ENCODE measurements around the gene ARSB.
"Not testable (repeated sequence)": the region's sequence is repeated elsewhere in the genome, so short reads cannot be mapped to it uniquely, and the experiment has no call there.

Gene ARSB

DNA sequence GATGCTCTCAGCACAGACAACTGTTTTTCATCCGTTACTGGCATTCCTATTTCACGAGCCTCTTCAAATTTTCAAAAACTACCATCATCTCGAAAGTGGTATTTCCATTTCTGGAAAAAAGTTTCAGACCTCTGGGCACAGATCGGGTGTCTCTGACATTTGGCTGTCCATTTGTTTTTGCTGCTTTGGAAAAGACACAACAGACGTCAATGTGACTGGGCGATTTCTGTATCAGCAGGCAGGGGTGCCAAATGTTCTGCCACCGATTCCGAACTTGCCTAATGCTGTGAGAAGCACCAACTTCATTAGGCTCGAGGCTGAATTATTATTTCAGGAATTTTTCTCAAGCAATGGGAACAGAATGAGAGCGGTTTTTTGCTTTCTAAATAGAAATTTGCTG is 105.6 kb downstream of the ARSB start:
- H2AFZ ChIP-seq (ENCODE audit: low read length): no peak overlapping the region

DNA sequence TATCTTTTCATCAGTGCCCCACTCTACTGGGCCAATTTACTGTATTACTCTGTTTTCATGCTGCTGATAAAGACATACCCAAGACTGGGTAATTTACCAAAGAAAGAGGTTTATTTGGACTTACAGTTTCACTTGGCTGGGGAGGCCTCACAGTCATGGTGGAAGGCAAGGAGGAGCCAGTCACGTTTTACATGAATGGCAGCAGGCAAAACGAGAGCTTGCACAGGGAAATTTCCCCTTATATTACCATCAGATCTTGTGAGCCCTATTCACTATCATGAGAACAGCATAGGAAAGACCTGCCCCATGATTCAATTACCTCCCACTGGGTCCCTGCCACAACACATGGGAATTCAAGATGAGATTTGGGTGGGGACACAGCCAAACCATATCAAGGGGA is 119.0 kb downstream of the ARSB start:
- H2AFZ ChIP-seq (ENCODE audit: low read length); H3F3A ChIP-seq (ENCODE audit: insufficient read depth, low read length); H3K27ac ChIP-seq (ENCODE audit: low read depth, low read length, poor library complexity, severe bottlenecking); H3K36me3 ChIP-seq (ENCODE audit: insufficient read depth, low read length); H4K20me1 ChIP-seq (ENCODE audit: insufficient read depth, low read length); H3K79me2 ChIP-seq (ENCODE audit: insufficient read depth, low read length); H3K4me2 ChIP-seq (ENCODE audit: low read length); H3K4me3 ChIP-seq (ENCODE audit: low read depth, low read length, poor library complexity, severe bottlenecking); H3K9ac ChIP-seq (ENCODE audit: low read length); H3K4me1 ChIP-seq (ENCODE audit: insufficient read depth, low read length, severe bottlenecking); H3K27me3 ChIP-seq (ENCODE audit: insufficient read depth, low read length); H3K9me2 ChIP-seq (ENCODE audit: low read depth, low read length); H3K9me3 ChIP-seq (ENCODE audit: low read length): not testable (repeated sequence)

More for the DNA sequence above, 105.6 kb downstream of the ARSB start:
- H3K27ac ChIP-seq (ENCODE audit: low read depth, low read length, poor library complexity, severe bottlenecking): no peak overlapping the region
- no peaks in the 10 kb centered on the region for H3K79me2 ChIP-seq (ENCODE audit: insufficient read depth, low read length)
- H3K9me2 ChIP-seq (ENCODE audit: low read depth, low read length): no peaks in the 10 kb centered on the region
- H3K4me1 ChIP-seq (ENCODE audit: insufficient read depth, low read length, severe bottlenecking): no peaks in the 10 kb centered on the region
- no peak overlapping the region for H3K4me2 ChIP-seq (ENCODE audit: low read length)
- no peaks in the 10 kb centered on the region for H3K9me3 ChIP-seq (ENCODE audit: low read length)
- TF ChIP-seq, protein P1, sequence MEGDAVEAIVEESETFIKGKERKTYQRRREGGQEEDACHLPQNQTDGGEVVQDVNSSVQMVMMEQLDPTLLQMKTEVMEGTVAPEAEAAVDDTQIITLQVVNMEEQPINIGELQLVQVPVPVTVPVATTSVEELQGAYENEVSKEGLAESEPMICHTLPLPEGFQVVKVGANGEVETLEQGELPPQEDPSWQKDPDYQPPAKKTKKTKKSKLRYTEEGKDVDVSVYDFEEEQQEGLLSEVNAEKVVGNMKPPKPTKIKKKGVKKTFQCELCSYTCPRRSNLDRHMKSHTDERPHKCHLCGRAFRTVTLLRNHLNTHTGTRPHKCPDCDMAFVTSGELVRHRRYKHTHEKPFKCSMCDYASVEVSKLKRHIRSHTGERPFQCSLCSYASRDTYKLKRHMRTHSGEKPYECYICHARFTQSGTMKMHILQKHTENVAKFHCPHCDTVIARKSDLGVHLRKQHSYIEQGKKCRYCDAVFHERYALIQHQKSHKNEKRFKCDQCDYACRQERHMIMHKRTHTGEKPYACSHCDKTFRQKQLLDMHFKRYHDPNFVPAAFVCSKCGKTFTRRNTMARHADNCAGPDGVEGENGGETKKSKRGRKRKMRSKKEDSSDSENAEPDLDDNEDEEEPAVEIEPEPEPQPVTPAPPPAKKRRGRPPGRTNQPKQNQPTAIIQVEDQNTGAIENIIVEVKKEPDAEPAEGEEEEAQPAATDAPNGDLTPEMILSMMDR (IDR thresholded peaks at IDR 0.05; ENCODE audit: low read length): no peak
- no peak for TF ChIP-seq EZH2 (IDR thresholded peaks at IDR 0.05; ENCODE audit: borderline replicate concordance, low read length)
- H3K9ac ChIP-seq (ENCODE audit: low read length): no peak overlapping the region
- H3K4me3 ChIP-seq (ENCODE audit: low read depth, low read length, poor library complexity, severe bottlenecking): no peak overlapping the region
- H4K20me1 ChIP-seq (ENCODE audit: insufficient read depth, low read length): no peaks in the 10 kb centered on the region
- H3K27me3 ChIP-seq (ENCODE audit: insufficient read depth, low read length): no peaks in the 10 kb centered on the region
- no peaks in the 10 kb centered on the region; the same call in 1 of the 2 replicates for H3F3A ChIP-seq (ENCODE audit: insufficient read depth, low read length)
- H3K36me3 ChIP-seq (ENCODE audit: insufficient read depth, low read length): no peaks in the 10 kb centered on the region

DNA sequence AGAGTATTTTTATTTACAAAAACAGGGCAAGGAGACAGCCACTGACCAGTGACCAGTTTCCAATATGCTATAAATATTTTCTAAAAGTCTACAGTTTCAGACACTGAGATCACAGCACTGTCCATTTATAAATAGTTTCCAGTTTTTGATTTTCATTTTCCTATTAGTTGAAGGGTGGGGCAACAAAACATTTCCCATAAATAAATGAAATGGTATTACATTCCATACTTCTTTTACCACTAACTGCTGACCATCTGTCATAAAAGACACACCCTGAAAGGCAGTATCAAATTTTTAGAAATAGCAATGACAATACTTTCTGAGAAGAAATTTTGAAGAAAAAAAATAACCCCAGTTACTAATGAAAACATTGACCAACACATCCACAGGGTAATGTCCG is 126.7 kb downstream of the ARSB start:
- Histone ChIP-seq H3K27ac (ENCODE audit: low read depth, low read length, poor library complexity, severe bottlenecking) (no peak overlapping the region), H2AFZ (ENCODE audit: low read length) (no peak overlapping the region), H3K4me2 (ENCODE audit: low read length) (no peak overlapping the region)

DNA sequence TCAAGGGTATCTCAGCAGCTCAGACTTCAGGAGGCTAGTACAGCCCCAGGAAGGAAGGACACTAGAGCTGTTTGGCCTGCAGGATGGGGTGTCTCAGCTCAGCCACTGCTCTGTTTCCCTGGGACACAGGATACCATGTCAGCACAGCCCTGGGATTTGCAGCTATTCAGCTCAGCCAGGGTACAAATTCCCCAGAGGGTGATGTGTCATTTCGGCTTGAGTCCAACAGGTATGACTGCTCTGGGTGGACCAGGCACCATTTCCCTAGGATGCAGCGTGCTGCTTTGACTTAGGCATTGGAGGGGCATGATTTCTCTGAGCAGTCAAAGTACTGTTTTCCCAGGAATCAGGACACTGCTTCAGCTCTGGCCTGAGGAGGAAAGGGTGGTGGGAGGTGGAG is 130.1 kb downstream of the ARSB start:
- Histone ChIP-seq H3K9me3 (ENCODE audit: low read length) (peaks cover 10% of the 10 kb centered on the region), H3K9ac (ENCODE audit: low read length) (no peak overlapping the region), H3K4me2 (ENCODE audit: low read length) (no peak overlapping the region), H3K36me3 (ENCODE audit: insufficient read depth, low read length) (no peaks in the 10 kb centered on the region), H3K4me1 (ENCODE audit: insufficient read depth, low read length, severe bottlenecking) (no peaks in the 10 kb centered on the region), H3K9me2 (ENCODE audit: low read depth, low read length) (no peaks in the 10 kb centered on the region), H3K79me2 (ENCODE audit: insufficient read depth, low read length) (no peaks in the 10 kb centered on the region), H3K27me3 (ENCODE audit: insufficient read depth, low read length) (no peaks in the 10 kb centered on the region), H3F3A (ENCODE audit: insufficient read depth, low read length) (no peaks in the 10 kb centered on the region), H4K20me1 (ENCODE audit: insufficient read depth, low read length) (no peaks in the 10 kb centered on the region), H3K4me3 (ENCODE audit: low read depth, low read length, poor library complexity, severe bottlenecking) (no peak overlapping the region), H3K27ac (ENCODE audit: low read depth, low read length, poor library complexity, severe bottlenecking) (no peak overlapping the region), H2AFZ (ENCODE audit: low read length) (no peak overlapping the region)
- TF ChIP-seq, protein P1 (IDR thresholded peaks at IDR 0.05; ENCODE audit: low read length): no peak
- no peak for TF ChIP-seq EZH2 (IDR thresholded peaks at IDR 0.05; ENCODE audit: borderline replicate concordance, low read length)

More for the DNA sequence above, 126.7 kb downstream of the ARSB start:
- peaks cover 10% of the 10 kb centered on the region for H3K9me3 ChIP-seq (ENCODE audit: low read length)
- TF ChIP-seq, protein P1 (IDR thresholded peaks at IDR 0.05; ENCODE audit: low read length): no peak
- no peak for TF ChIP-seq EZH2 (IDR thresholded peaks at IDR 0.05; ENCODE audit: borderline replicate concordance, low read length)
- no peaks in the 10 kb centered on the region for H3K79me2 ChIP-seq (ENCODE audit: insufficient read depth, low read length)
- H3K4me1 ChIP-seq (ENCODE audit: insufficient read depth, low read length, severe bottlenecking): no peaks in the 10 kb centered on the region
- H3K27me3 ChIP-seq (ENCODE audit: insufficient read depth, low read length): no peaks in the 10 kb centered on the region
- H3K36me3 ChIP-seq (ENCODE audit: insufficient read depth, low read length): no peaks in the 10 kb centered on the region
- no peaks in the 10 kb centered on the region for H3F3A ChIP-seq (ENCODE audit: insufficient read depth, low read length)
- no peak overlapping the region for H3K9ac ChIP-seq (ENCODE audit: low read length)
- H3K9me2 ChIP-seq (ENCODE audit: low read depth, low read length): no peaks in the 10 kb centered on the region
- H4K20me1 ChIP-seq (ENCODE audit: insufficient read depth, low read length): no peaks in the 10 kb centered on the region
- no peak overlapping the region for H3K4me3 ChIP-seq (ENCODE audit: low read depth, low read length, poor library complexity, severe bottlenecking)

DNA sequence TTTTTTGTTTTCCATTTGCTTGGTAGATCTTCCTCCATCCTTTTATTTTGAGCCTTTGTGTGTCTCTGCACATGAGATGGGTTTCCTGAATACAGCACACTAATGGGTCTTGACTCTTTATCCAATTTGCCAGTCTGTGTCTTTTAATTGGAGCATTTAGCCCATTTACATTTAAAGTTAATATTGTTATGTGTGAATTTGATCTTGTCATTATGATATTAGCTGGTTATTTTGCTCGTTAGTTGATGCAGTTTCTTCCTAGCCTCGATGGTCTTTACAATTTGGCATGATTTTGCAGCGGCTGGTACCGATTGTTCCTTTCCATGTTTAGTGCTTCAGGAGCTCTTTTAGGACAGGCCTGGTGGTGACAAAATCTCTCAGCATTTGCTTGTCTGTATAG is 133.2 kb downstream of the ARSB start:
- H3F3A ChIP-seq (ENCODE audit: insufficient read depth, low read length); H3K4me1 ChIP-seq (ENCODE audit: insufficient read depth, low read length, severe bottlenecking); H3K9ac ChIP-seq (ENCODE audit: low read length); H3K4me2 ChIP-seq (ENCODE audit: low read length); H3K79me2 ChIP-seq (ENCODE audit: insufficient read depth, low read length); H3K4me3 ChIP-seq (ENCODE audit: low read depth, low read length, poor library complexity, severe bottlenecking); H3K9me2 ChIP-seq (ENCODE audit: low read depth, low read length); H3K27me3 ChIP-seq (ENCODE audit: insufficient read depth, low read length); H3K36me3 ChIP-seq (ENCODE audit: insufficient read depth, low read length); H3K27ac ChIP-seq (ENCODE audit: low read depth, low read length, poor library complexity, severe bottlenecking); H3K9me3 ChIP-seq (ENCODE audit: low read length); H4K20me1 ChIP-seq (ENCODE audit: insufficient read depth, low read length); H2AFZ ChIP-seq (ENCODE audit: low read length): not testable (repeated sequence)

Measured in OCI-LY1 (cell line).